Peyer's patch (tissue), 4 donors: Measurements from ENCODE around the gene CCDC12. TPM values are rescaled to one million over a fixed set of nuclear protein-coding genes. Genes with fewer than 3 reads are reported as not detected.

ENCODE experiments used
- DNase-seq, 3 donors: peaks; one replicate each; pipeline ENCODE4 v3.0.0-alpha.2; 2017 to 2019
- H3K27ac ChIP-seq, 4 donors: fragments of 200-600 bp; sonication (generic); one replicate each; pipeline ENCODE4 v1.5.1; 2016 to 2019
- H3K27me3 ChIP-seq, 2 donors: fragments of 200-600 bp; sonication (generic); one replicate each; pipeline ENCODE4 v1.5.1; 2019
- H3K36me3 ChIP-seq, 3 donors: fragments of 200-600 bp; sonication (generic); one replicate each; pipeline ENCODE4 v1.5.1; 2016 to 2019
- H3K4me1 ChIP-seq, 4 donors: fragments of 200-600 bp; sonication (generic); one replicate each; pipeline ENCODE4 v1.5.1; 2016 to 2019
- H3K4me3 ChIP-seq, 4 donors: fragments of 200-600 bp; sonication (generic); 1 replicate in 3 of 4; 2 replicates in 1 of 4; pipeline ENCODE4 v1.5.1; 2016 to 2019; ENCODE audit warnings: mild to moderate bottlenecking in 1 of 4
- H3K9me3 ChIP-seq, 4 donors: fragments of 200-600 bp; sonication (generic); one replicate each; pipeline ENCODE4 v1.5.1; 2016 to 2019; ENCODE audit warnings: mild to moderate bottlenecking in 1 of 4
- POLR2A ChIP-seq, 2 donors: fragments of 450-650 bp; IDR thresholded peaks; one replicate each; pipeline ENCODE4 v1.5.1; 2017; ENCODE audit warnings: antibody characterized with exemption in 2 of 2, mild to moderate bottlenecking in 2 of 2, moderate library complexity in 2 of 2
- total RNA-seq, 4 donors: library from RNA; depleted of rRNA; stranded (reverse); fragments of >200 nt; gene quantifications; one replicate each; pipeline ENCODE4 v1.1.0, GENCODE V29; 2016
- TF ChIP-seq, protein P1 (sequence below), 6 experiments: fragments of 450-650 bp in 4 of 6; fragments of 200-600 bp in 2 of 6; sonication (generic) in 1 of 6; IDR thresholded peaks; one replicate each; pipeline ENCODE4 v1.5.1; 2017 to 2019; ENCODE audit warnings: antibody characterized with exemption in 6 of 6, mild to moderate bottlenecking in 3 of 6, moderate library complexity in 1 of 6

Gene CCDC12
- total RNA-seq, 4 donors from 2014 or later = 41.7 to 90.0 (median 59.2) TPM

- Histone ChIP-seq H3K4me3 (peak overlapping the region in 3 of 4 donors; percentile 28 to 36 (median 30)), H3K4me1 (peaks cover 0 to 48% (median 20%) of the 10 kb centered on the region in 4 donors), H3K27ac (peak overlapping the region; percentile 59 to 74 (median 67)), H3K27me3 (no peaks in the 10 kb centered on the region), H3K9me3 (no peaks in the 10 kb centered on the region), H3K36me3 (peaks cover 0 to 23% (median 0%) of the 10 kb centered on the region in 3 donors)
- DNase-seq = peak; percentile 70 to 95 (median 91)
- TF ChIP-seq, protein P1, sequence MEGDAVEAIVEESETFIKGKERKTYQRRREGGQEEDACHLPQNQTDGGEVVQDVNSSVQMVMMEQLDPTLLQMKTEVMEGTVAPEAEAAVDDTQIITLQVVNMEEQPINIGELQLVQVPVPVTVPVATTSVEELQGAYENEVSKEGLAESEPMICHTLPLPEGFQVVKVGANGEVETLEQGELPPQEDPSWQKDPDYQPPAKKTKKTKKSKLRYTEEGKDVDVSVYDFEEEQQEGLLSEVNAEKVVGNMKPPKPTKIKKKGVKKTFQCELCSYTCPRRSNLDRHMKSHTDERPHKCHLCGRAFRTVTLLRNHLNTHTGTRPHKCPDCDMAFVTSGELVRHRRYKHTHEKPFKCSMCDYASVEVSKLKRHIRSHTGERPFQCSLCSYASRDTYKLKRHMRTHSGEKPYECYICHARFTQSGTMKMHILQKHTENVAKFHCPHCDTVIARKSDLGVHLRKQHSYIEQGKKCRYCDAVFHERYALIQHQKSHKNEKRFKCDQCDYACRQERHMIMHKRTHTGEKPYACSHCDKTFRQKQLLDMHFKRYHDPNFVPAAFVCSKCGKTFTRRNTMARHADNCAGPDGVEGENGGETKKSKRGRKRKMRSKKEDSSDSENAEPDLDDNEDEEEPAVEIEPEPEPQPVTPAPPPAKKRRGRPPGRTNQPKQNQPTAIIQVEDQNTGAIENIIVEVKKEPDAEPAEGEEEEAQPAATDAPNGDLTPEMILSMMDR (IDR thresholded peaks at IDR 0.05) = no peak
- TF ChIP-seq POLR2A (IDR thresholded peaks at IDR 0.05) = no peak
Measured at GRCh38 chr3:46987743-46988401, 11.3 kb upstream of the CCDC12 start.

DNA sequence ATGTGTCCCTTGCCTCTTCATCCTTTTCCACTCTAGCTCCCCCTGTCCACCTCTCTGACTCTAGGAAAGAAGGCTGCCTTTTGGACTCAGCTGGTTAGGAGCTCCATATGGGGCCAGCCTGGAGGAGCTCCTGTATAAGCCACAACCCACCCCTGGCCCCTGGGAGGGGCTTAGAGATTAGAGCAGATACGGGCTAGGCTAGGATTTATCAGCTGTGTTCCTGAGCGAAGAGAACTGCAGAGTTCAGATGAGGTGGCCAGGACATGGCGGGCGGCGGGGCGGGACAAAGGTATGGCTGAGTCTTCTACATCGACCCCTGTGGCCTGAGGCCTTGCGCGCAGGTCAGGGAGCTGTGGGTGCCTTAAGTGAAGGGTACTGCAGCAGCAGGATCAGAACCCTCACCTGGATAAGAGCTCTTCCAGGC lies 10.8 kb upstream of the CCDC12 start:
- no peak for DNase-seq
- TF ChIP-seq, protein P1 (IDR thresholded peaks at IDR 0.05) = no peak
- no peak for TF ChIP-seq POLR2A (IDR thresholded peaks at IDR 0.05)
- Histone ChIP-seq H3K4me1 (peaks cover 0 to 54% (median 20%) of the 10 kb centered on the region in 4 donors), H3K4me3 (peak overlapping the region in 2 of 4 donors; percentile 28 to 36), H3K9me3 (no peaks in the 10 kb centered on the region), H3K27me3 (no peaks in the 10 kb centered on the region), H3K27ac (peak overlapping the region; percentile 6 to 74 (median 54)), H3K36me3 (peaks cover 0 to 23% (median 0%) of the 10 kb centered on the region in 3 donors)

DNA sequence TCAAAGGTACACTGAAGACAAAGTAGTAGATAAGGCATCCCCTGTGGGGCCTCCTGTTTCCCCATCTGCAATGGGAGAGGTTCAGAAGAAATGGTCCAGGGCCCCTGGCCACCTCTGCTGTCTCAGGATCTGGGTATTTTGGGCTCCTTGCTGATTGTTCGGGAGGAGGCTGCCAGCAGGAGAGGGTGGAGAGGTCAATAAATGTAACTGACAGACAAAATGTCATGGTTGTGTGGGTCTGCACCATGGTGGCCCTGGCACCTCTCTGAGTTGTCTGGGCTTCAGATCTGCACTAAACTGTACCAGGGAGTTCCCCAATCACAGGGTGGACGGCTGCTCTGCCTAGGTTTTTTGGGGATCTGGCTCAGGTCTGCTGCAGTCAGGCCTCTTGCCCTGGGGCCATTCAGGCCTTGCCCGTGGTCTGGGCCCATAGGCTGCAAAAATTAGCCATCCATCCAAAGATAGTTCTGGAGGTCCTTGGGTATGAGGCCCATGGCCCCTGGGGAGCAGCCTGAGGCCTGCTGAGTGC lies 10.3 kb upstream of the CCDC12 start:
- no peaks in the 10 kb centered on the region for H3K9me3 ChIP-seq
- H3K4me1 ChIP-seq = peaks cover 0 to 59% (median 20%) of the 10 kb centered on the region in 4 donors
- no peaks in the 10 kb centered on the region for H3K27me3 ChIP-seq
- TF ChIP-seq, protein P1 (IDR thresholded peaks at IDR 0.05) = no peak
- no peak for TF ChIP-seq POLR2A (IDR thresholded peaks at IDR 0.05)
- DNase-seq = peak in 1 of 3 donors; percentile 43
- no peak overlapping the region for H3K4me3 ChIP-seq
- peaks cover 0 to 23% (median 0%) of the 10 kb centered on the region in 3 donors for H3K36me3 ChIP-seq
- H3K27ac ChIP-seq = peak overlapping the region; percentile 6 to 74 (median 54)

- no peak overlapping the region for H3K4me3 ChIP-seq
- peaks cover 0 to 65% (median 20%) of the 10 kb centered on the region in 4 donors for H3K4me1 ChIP-seq
- peaks cover 0 to 18% (median 0%) of the 10 kb centered on the region in 3 donors for H3K36me3 ChIP-seq
- no peak for TF ChIP-seq POLR2A (IDR thresholded peaks at IDR 0.05)
- TF ChIP-seq, protein P1 (IDR thresholded peaks at IDR 0.05) = no peak
- peak overlapping the region in 3 of 4 donors; percentile 35 to 74 (median 73) for H3K27ac ChIP-seq
- DNase-seq = peak in 1 of 3 donors; percentile 36
- no peaks in the 10 kb centered on the region for H3K9me3 ChIP-seq
- H3K27me3 ChIP-seq = no peaks in the 10 kb centered on the region
Measured at GRCh38 chr3:46986055-46986730, 9.6 kb upstream of the CCDC12 start.

DNA sequence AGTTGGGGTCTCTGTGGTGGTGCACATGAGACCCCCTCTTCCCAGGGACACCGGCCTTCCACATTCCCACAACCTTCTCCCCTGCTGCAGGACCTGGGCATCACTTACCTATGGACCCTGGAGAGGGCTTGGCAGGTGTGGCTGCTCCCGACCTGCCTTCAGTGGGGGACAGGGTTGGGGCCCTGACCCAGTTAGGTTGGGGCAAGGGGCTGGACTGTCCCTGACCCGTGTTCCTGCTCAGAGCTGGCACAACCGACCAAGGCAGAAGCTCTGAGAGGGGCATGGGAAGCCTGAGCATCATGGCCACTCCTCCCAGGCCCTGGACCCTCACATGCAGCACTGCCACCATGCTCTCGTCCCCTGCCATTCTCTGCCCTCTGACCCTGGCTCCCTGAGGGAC lies 9.0 kb upstream of the CCDC12 start:
- Histone ChIP-seq H3K4me3 (no peak overlapping the region), H3K4me1 (peaks cover 0 to 69% (median 20%) of the 10 kb centered on the region in 4 donors), H3K27ac (peak overlapping the region in 1 of 4 donors; percentile 73), H3K36me3 (peaks cover 0 to 13% (median 0%) of the 10 kb centered on the region in 3 donors), H3K27me3 (no peaks in the 10 kb centered on the region), H3K9me3 (no peaks in the 10 kb centered on the region)
- no peak for TF ChIP-seq POLR2A (IDR thresholded peaks at IDR 0.05)
- TF ChIP-seq, protein P1 (IDR thresholded peaks at IDR 0.05) = no peak
- DNase-seq = no peak
